Fibroblast of lung (primary cell): Measurements from ENCODE around the gene HPS1. TPM values are rescaled to one million over a fixed set of nuclear protein-coding genes. Genes with fewer than 3 reads are reported as not detected.

ENCODE experiments used
- DNase-seq, 2 donors: peaks; one replicate each; pipeline versions ENCODE4 v3.0.0 to v3.0.0-alpha.2; 2010; ENCODE audit warnings: low read depth in 2 of 2
- H2AFZ ChIP-seq: 2 replicates; pipeline ENCODE4 v1.5.1; 2012; ENCODE audit warnings: low read length, control low read depth, inconsistent platforms
- H3K27ac ChIP-seq: 2 replicates; pipeline ENCODE4 v1.5.1; 2011; ENCODE audit warnings: low read length, control low read depth; ENCODE audit not compliant: insufficient read depth
- H3K27me3 ChIP-seq: 2 replicates; pipeline ENCODE4 v1.5.1; 2011; ENCODE audit warnings: mild to moderate bottlenecking, low read length; ENCODE audit not compliant: control insufficient read depth, insufficient read depth
- H3K36me3 ChIP-seq: 2 replicates; pipeline ENCODE4 v1.5.1; 2011; ENCODE audit warnings: low read length; ENCODE audit not compliant: control insufficient read depth, insufficient read depth
- H3K4me1 ChIP-seq: 2 replicates; pipeline ENCODE4 v1.5.1; 2011; ENCODE audit warnings: low read length; ENCODE audit not compliant: control insufficient read depth, insufficient read depth; ENCODE audit errors: extremely low read depth
- H3K4me2 ChIP-seq: 2 replicates; pipeline ENCODE4 v1.5.1; 2011; ENCODE audit warnings: low read length, control low read depth; ENCODE audit not compliant: insufficient read depth; ENCODE audit errors: extremely low read depth
- H3K4me3 ChIP-seq, 4 experiments: fragments of 200-600 bp in 1 of 4; sonication (generic) in 1 of 4; replicated peaks in 1 of 4; 2 replicates each; pipeline ENCODE4 v1.5.1; 2011 to 2016; ENCODE audit warnings: low read length in 4 of 4, low read depth in 3 of 4, mild to moderate bottlenecking in 3 of 4, control low read depth in 2 of 4, inconsistent platforms in 1 of 4, mixed read lengths in 1 of 4; ENCODE audit not compliant: insufficient read depth in 1 of 4; ENCODE audit errors: control extremely low read depth in 1 of 4
- H3K79me2 ChIP-seq: 2 replicates; pipeline ENCODE4 v1.5.1; 2012; ENCODE audit warnings: mild to moderate bottlenecking, low read length, inconsistent platforms; ENCODE audit not compliant: control insufficient read depth, insufficient read depth
- H3K9ac ChIP-seq: 2 replicates; pipeline ENCODE4 v1.5.1; 2011; ENCODE audit warnings: mild to moderate bottlenecking, low read length, control low read depth; ENCODE audit not compliant: insufficient read depth
- H3K9me3 ChIP-seq: 2 replicates; pipeline ENCODE4 v1.5.1; 2012; ENCODE audit warnings: low read depth, low read length; ENCODE audit not compliant: control insufficient read depth, insufficient read depth
- H4K20me1 ChIP-seq: 2 replicates; pipeline ENCODE4 v1.5.1; 2011; ENCODE audit warnings: low read length; ENCODE audit not compliant: control insufficient read depth, insufficient read depth; ENCODE audit errors: extremely low read depth
- CTCF ChIP-seq, 2 donors: IDR thresholded peaks in 1 of 2; conservative IDR thresholded peaks in 1 of 2; 1 replicate in 1 of 2; 2 replicates in 1 of 2; pipeline ENCODE4 v1.5.1; 2011 to 2012; ENCODE audit warnings: low read length in 2 of 2, control low read depth in 1 of 2, inconsistent platforms in 1 of 2, low read depth in 1 of 2, mild to moderate bottlenecking in 1 of 2
- EZH2 ChIP-seq: IDR thresholded peaks from 2 replicates; pipeline ENCODE4 v1.5.1; 2012; ENCODE audit warnings: low read length, control low read depth, mild to moderate bottlenecking; ENCODE audit errors: missing control alignments
- polyA plus RNA-seq, 2 donors: library from polyadenylated mRNA; depleted of rRNA in 1 of 2; stranded (reverse) in 1 of 2; unstranded in 1 of 2; fragments of >200 nt; gene quantifications; 2 replicates each; pipeline ENCODE4 v1.2.1, GENCODE V29; 2011 to 2012; ENCODE audit warnings: missing spikeins in 1 of 2
- total RNA-seq: library from RNA; depleted of rRNA; stranded (reverse); fragments of >200 nt; gene quantifications from 2 replicates; pipeline ENCODE4 v1.2.1, GENCODE V29; 2014

HPS1 gene
- total and polyA plus RNA-seq, 2 donors (not counting 1 experiment from before 2014, with no cell fraction given): 44.6 to 58.1 TPM

GRCh38 chr10:98389398-98389797 lies 57.3 kb downstream of the HPS1 start:
- peaks cover 3% of the 10 kb centered on the region for H3K4me1 ChIP-seq
- H3K79me2 ChIP-seq: no peaks in the 10 kb centered on the region
- H3K9ac ChIP-seq: no peak overlapping the region
- H3K36me3 ChIP-seq: peaks cover 17% of the 10 kb centered on the region
- no peaks in the 10 kb centered on the region for H3K27me3 ChIP-seq
- no peak overlapping the region for H3K27ac ChIP-seq
- no peak overlapping the region for H3K4me3 ChIP-seq
- no peak overlapping the region for H2AFZ ChIP-seq
- TF ChIP-seq CTCF (conservative IDR thresholded peaks at IDR 0.05 in 1 of 2, IDR thresholded peaks at IDR 0.05 in 1 of 2; ENCODE audit: low read depth in 1 of 2, low read length in 2 of 2): no peak
- TF ChIP-seq EZH2: no peak
- H3K9me3 ChIP-seq: no peaks in the 10 kb centered on the region
- DNase-seq: no peak
- no peak overlapping the region for H3K4me2 ChIP-seq
- H4K20me1 ChIP-seq: no peaks in the 10 kb centered on the region

- Histone ChIP-seq H3K4me2 (no peak overlapping the region), H3K9ac (no peak overlapping the region), H3K9me3 (no peaks in the 10 kb centered on the region), H3K27ac (no peak overlapping the region), H3K4me1 (peaks cover 10% of the 10 kb centered on the region), H3K79me2 (no peaks in the 10 kb centered on the region), H3K36me3 (peaks cover 15% of the 10 kb centered on the region), H4K20me1 (no peaks in the 10 kb centered on the region), H3K4me3 (no peak overlapping the region), H3K27me3 (no peaks in the 10 kb centered on the region), H2AFZ (no peak overlapping the region)
- no peak for TF ChIP-seq CTCF (conservative IDR thresholded peaks at IDR 0.05 in 1 of 2, IDR thresholded peaks at IDR 0.05 in 1 of 2; ENCODE audit: low read depth in 1 of 2, low read length in 2 of 2)
- no peak for TF ChIP-seq EZH2
- no peak for DNase-seq
Observed at GRCh38 chr10:98388101-98388655, 58.6 kb downstream of the HPS1 start.

GRCh38 chr10:98384531-98385133 lies 62.1 kb downstream of the HPS1 start:
- Histone ChIP-seq H3K79me2 (no peaks in the 10 kb centered on the region), H3K4me2 (no peak overlapping the region), H3K36me3 (peaks cover 4% of the 10 kb centered on the region), H2AFZ (no peak overlapping the region), H3K9me3 (no peaks in the 10 kb centered on the region), H3K9ac (no peak overlapping the region), H3K4me3 (no peak overlapping the region), H4K20me1 (no peaks in the 10 kb centered on the region), H3K27me3 (no peaks in the 10 kb centered on the region), H3K4me1 (peaks cover 10% of the 10 kb centered on the region), H3K27ac (no peak overlapping the region)
- TF ChIP-seq EZH2: no peak
- no peak for TF ChIP-seq CTCF (conservative IDR thresholded peaks at IDR 0.05 in 1 of 2, IDR thresholded peaks at IDR 0.05 in 1 of 2; ENCODE audit: low read depth in 1 of 2, low read length in 2 of 2)
- DNase-seq: no peak
